HG03135 (cell line): ENCODE data around the gene DOCK3.
"Not testable (repeated sequence)": the region's sequence is repeated elsewhere in the genome, so short reads cannot be mapped to it uniquely, and the experiment has no call there.

ENCODE experiments used
- ATAC-seq: cut with Tn5 transposase; IDR thresholded peaks from one replicate; pipeline ENCODE4 v1.9.1; 2021; ENCODE audit warnings: mild to moderate bottlenecking, moderate library complexity; ENCODE audit not compliant: unreplicated experiment

DOCK3 gene

DNA sequence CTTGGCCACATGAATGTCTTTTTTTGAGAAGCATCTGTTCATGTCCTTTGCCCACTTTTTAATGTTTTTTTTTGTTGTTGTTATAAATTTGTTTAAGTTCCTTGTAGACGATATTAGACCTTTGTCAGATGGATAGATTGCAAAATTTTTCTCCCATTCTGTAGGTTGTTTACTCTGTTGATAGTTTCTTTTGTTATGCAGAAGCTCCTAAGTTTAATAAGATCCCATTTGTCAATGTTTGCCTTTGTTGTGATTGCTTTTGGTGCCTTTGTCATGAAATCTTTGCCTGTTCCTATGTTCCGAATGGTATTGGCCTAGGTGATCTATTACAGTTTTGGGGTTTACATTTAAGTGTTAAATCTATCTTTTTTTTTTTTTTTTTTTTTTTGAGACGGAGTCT is 116.2 kb downstream of the DOCK3 start:
- not testable (repeated sequence) for ATAC-seq

DNA sequence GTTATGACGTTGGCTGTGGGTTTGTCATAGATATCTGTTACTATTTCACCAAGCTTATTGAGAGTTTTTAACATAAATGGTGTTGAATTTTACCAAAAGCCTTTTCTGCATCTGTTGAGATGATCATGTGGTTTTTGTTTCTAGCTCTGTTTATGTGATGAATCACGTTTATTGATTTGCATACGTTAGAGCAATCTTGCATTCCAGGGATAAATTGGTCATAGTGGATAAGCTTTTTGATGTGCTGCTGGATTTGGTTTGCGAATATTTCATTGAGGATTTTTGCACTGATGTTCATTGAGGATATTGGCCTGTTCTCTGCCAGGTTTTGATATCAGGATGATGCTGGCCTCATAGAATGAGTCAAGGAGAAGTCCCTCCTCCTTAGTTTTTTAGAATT is 117.8 kb downstream of the DOCK3 start:
- ATAC-seq, result no peak

DNA sequence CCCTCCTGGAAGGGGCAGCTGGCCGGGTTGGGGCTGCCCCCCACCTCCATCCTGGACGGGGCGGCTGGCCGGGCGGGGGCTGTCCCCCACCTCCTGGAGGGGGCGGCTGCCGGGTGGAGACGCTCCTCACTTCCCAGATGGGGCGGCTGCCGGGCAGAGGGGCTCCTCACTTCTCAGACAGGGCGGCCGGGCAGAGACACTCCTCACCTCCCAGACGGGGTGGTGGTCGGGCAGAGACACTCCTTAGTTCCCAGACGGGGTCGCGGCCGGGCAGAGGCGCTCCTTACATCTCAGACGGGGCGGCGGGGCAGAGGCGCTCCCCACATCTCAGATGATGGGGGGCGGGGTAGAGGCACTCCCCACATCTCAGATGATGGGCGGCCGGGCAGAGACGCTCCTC is 129.1 kb downstream of the DOCK3 start:
- ATAC-seq, result not testable (repeated sequence)

- not testable (repeated sequence) for ATAC-seq
Observed at GRCh38 chr3:50804376-50804775, 129.6 kb downstream of the DOCK3 start.

DNA sequence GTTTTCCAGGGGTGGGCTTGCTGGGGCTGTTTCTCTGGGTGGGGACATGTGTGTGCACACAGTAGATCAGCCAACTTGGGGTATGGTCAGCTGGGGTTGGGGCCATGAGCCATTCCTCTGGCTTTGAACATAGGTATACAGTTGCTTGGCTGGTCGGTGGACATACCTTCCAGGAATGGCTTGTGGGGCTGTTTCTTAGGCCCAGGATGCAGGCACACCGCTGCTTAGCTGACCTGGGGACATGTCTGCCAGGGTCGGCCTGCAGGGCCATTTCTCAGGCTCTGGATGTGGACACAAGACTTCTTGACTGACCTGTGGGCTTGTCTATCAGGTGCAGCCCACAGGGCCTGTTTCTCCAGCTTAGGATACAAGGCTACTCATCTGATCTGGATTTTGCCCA is 130.6 kb downstream of the DOCK3 start:
- ATAC-seq, result no peak

DNA sequence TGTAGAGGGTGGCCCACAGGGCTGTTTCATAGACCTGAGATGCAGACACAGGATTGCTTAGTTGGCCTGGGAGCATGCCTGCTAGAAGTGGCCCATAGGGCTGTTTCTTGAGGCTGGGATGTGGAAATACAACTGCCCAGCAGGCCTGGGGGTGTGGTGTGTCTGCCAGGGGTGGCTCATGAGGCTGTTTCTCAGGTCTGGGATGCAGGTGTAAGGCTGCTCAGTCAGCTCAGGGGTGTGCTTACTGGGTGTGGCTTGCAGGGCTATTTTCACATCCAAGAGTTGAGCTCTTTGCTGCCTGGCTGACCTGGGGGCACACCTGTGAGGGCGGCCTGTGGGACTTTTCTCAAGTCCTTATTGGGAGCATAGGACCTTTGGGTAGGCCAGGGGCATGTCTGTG is 131.3 kb downstream of the DOCK3 start:
- no peak for ATAC-seq

- ATAC-seq, result no peak
Observed at GRCh38 chr3:50806806-50807205, 132.1 kb downstream of the DOCK3 start.

DNA sequence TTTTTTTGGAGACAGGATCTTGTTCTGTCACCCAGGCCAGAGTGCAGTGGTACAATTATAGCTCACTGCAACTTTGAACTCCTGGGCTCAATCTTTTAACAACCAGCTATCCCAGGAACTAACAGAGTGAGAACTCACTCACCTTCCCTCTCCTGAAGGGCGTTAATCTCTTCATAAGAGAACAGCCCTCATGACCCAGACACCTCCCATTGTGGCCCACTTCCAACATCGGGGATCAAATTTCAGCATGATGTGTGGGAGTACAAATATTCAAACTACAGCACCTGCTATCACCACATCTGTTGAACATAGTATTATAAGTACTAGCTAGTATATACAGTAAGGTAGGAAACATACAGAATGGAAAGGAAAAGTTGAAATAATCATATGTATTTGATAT is 132.5 kb downstream of the DOCK3 start:
- no peak for ATAC-seq

DNA sequence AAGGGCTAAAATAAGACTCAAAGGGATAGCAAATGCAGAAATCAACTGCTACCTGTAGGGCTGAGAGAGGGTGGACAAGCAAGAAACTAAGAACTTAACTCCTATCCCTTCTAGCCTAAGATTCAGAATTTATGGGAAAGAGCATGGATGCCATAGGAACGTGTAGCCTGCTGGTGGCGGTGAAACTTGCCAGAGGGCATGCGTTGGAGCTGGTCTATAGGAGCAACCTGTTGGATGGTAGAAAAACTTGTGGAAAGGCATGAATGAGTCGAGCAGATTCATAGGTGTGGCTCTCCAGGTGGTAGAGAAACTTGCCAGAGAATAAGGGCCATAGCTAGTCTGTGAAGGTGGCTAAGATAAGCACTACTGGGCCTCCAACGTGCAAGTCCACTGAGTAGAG is 137.2 kb downstream of the DOCK3 start:
- no peak for ATAC-seq

DNA sequence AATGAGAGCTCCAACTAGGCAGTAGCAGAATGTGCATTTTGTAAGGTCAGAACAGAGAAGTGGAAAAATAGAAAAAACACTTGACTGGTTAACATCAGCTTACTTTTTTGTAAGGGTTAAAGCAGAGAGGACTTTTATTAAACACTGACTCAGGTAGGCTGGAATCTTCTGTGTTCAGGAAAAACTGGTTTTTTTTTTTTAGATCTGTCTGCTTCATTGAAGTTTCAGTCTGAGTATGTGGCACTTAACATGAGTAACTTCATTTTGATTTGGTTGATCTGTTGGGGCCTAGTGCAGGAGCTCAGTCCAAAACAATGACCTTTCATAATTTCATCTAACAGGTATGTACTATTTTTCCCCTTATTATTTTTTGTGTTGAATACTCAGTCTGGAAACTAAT is 141.1 kb downstream of the DOCK3 start:
- ATAC-seq, result no peak

DNA sequence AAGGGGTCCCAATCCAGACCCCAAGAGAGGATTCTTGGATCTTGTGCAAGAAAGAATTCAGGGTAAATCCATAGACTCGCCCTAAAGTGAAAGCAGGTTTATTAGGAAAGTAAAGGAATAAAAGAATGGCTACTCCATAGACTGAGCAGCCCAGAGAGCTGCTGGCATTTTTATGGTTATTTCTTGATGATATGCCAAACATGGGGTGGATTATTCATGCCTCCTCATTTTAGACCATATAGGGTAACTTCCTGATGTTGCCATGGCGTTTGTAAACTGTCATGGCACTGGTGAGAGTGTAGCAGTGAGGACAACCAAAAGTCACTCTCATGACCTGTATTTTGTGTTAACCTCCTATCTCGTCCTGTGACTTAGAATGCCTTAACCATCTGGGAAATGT is 142.2 kb downstream of the DOCK3 start:
- ATAC-seq, result no peak

GRCh38 chr3:50817756-50818529 is 143.2 kb downstream of the DOCK3 start:
- no peak for ATAC-seq

- ATAC-seq, result no peak
Observed at GRCh38 chr3:50819882-50820281, 145.2 kb downstream of the DOCK3 start.

- no peak for ATAC-seq
Observed at GRCh38 chr3:50825841-50826240, 151.1 kb downstream of the DOCK3 start.

DNA sequence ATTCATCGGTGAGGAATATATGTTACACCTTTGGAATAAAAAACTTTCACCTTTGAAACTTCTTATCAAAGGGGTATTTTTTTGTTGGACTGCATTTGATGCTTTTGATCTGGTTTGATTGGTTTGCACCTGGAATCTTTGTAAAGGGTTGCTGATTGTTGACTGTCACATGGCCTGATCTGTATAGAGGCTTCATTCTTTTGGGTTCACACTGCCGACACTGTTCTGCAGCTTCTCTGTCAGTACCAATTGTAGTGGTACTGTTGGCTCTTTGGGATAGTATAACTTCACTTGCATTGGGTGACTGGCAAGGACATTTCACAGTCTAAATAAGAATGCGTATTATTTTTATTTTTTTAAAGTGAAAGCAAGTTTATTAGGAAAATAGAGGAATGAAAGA is 155.7 kb downstream of the DOCK3 start:
- ATAC-seq, result no peak

GRCh38 chr3:50831009-50831408 is 156.3 kb downstream of the DOCK3 start:
- ATAC-seq, result not testable (repeated sequence)

- no peak for ATAC-seq
Observed at GRCh38 chr3:50840983-50841489, 166.3 kb downstream of the DOCK3 start.

- no peak for ATAC-seq
Observed at GRCh38 chr3:50848308-50848707, 173.6 kb downstream of the DOCK3 start.

DNA sequence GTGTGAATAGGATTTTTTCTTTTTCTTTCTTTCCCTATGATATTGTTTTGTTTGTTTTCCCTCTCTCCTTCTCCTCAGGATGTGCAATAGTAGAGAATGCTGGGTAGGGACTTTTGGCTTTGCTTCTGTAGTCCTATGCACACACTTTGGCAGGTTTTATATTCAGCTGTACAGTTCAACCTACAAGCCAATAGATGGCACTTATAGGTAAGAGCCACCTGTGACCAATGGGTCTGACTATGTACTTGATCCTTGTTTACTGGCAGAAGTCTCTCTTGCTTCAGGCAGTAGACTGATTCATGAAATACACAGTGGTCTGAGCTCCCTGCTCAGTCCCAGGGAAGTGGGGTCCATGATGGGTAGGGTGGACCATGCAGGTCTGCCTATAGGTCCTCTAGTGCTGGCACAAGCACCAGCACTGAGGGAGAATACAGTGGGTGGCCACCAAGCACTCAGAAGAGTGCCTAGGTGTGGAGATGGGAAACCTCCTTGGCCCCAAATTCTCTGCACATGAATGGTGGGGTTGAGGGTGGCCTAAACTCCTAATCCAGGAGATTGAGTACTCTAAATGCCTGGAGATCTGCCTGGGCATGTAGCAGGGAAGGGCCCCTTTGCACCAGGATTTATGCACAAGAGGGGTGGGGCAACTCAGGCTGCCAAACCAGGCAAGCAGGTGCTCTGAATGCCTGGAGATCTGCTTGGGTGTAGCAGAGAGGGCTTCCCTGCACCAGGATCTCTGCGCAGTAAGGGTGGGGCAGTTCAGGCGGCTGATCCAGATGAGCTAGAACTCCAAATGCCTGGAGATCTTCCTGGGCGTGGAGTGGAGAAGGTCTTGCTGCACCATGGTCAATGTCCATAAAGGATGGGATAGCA is 176.1 kb downstream of the DOCK3 start:
- no peak for ATAC-seq

DNA sequence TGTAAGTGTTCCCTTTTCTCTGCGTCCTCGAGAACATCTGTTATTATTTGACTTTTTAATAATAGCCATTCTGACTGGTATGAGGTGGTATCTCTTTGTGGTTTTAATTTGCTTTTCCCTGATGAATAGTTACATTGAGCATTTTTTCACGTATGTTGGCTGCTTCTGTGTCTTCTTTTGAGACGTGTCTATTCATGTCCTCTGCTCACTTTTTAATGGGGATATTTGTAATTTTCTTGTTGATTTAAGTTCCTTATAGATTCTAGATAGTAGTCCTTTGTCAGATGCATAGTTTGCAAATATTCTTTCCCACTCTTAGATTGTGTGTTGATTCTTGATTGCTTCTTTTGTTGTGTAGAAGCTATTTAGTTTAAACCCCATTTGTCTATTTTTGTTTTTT is 179.2 kb downstream of the DOCK3 start:
- no peak for ATAC-seq

- no peak for ATAC-seq
Observed at GRCh38 chr3:50862221-50862620, 187.5 kb downstream of the DOCK3 start.
